Endothelial cell of umbilical vein (primary cell): ENCODE measurements around the gene METTL21A.

ENCODE experiments used
- EZH2 ChIP-seq: IDR thresholded peaks from 2 replicates; pipeline ENCODE4 v1.6.1; 2012; ENCODE audit warnings: borderline replicate concordance, low read depth, mild to moderate bottlenecking, moderate library complexity, low read length, inconsistent platforms; ENCODE audit not compliant: severe bottlenecking
- FOS ChIP-seq: IDR thresholded peaks from 2 replicates; pipeline ENCODE4 v1.6.1; 2011; ENCODE audit warnings: mild to moderate bottlenecking, low read length, moderate library complexity, borderline replicate concordance; ENCODE audit not compliant: insufficient read depth
- JUN ChIP-seq: IDR thresholded peaks from 2 replicates; pipeline ENCODE4 v1.6.1; 2011; ENCODE audit warnings: borderline replicate concordance, low read depth; ENCODE audit not compliant: insufficient read length, insufficient read depth
- POLR2A ChIP-seq: IDR thresholded peaks from 2 replicates; pipeline ENCODE4 v1.6.1; 2012; ENCODE audit warnings: low read depth, mild to moderate bottlenecking, control low read depth, low read length
- POLR2AphosphoS5 ChIP-seq: IDR thresholded peaks from 2 replicates; pipeline ENCODE4 v1.6.1; 2012; ENCODE audit warnings: low read depth, mild to moderate bottlenecking, control low read depth, low read length, moderate library complexity; ENCODE audit not compliant: insufficient read depth
- TF ChIP-seq, protein P1 (sequence below): IDR thresholded peaks from 2 replicates; pipeline ENCODE4 v1.6.1; 2011; ENCODE audit not compliant: insufficient read depth, insufficient read length
- TF ChIP-seq, protein P2 (sequence below), 2 donors: IDR thresholded peaks; 1 replicate in 1 of 2; 2 replicates in 1 of 2; pipeline ENCODE4 v1.5.1; 2011; ENCODE audit warnings: low read length in 2 of 2, mild to moderate bottlenecking in 2 of 2, moderate library complexity in 2 of 2, control low read depth in 1 of 2, inconsistent platforms in 1 of 2, low read depth in 1 of 2; ENCODE audit not compliant: insufficient read depth in 1 of 2; ENCODE audit errors: extremely low read depth in 1 of 2

DNA sequence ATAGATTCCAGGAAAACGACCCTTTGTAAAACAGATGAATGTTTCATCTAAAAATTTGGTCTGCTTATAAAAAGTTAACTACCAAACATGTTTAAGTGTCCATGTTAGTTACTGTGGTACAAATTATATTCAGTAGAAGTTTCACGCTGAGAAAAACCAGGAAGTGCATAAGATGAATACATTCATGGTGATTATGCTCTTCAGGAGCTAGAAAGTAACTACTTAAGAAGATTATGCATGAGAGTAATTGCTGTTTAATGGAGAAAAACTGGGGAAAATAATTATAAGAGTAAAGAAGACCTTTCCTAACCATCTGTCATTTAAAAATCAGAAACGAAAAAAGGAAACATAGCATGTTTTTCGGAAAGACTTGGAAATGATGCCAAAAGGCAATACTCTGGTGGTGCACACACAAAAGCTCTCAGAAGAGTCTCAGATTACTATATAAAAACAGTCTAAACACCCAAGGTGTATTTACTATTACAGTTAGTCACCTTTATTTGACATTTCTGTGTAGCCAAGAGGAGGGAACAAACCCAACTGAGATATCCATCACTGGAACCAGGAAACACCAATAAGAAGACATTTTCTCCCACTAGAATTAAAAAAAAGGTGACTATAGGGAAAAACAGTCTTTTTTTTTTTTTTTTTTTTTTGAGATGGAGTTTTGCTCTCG lies 38.8 kb upstream of the METTL21A start:
- TF ChIP-seq, protein P1, sequence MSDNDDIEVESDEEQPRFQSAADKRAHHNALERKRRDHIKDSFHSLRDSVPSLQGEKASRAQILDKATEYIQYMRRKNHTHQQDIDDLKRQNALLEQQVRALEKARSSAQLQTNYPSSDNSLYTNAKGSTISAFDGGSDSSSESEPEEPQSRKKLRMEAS, result no peak
- TF ChIP-seq, protein P2, sequence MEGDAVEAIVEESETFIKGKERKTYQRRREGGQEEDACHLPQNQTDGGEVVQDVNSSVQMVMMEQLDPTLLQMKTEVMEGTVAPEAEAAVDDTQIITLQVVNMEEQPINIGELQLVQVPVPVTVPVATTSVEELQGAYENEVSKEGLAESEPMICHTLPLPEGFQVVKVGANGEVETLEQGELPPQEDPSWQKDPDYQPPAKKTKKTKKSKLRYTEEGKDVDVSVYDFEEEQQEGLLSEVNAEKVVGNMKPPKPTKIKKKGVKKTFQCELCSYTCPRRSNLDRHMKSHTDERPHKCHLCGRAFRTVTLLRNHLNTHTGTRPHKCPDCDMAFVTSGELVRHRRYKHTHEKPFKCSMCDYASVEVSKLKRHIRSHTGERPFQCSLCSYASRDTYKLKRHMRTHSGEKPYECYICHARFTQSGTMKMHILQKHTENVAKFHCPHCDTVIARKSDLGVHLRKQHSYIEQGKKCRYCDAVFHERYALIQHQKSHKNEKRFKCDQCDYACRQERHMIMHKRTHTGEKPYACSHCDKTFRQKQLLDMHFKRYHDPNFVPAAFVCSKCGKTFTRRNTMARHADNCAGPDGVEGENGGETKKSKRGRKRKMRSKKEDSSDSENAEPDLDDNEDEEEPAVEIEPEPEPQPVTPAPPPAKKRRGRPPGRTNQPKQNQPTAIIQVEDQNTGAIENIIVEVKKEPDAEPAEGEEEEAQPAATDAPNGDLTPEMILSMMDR (IDR thresholded peaks at IDR 0.05; ENCODE audit: extremely low read depth in 1 of 2, insufficient read depth in 1 of 2, low read depth in 1 of 2, low read length in 2 of 2), result no peak
- TF ChIP-seq EZH2 (no peak), POLR2AphosphoS5 (no peak), FOS (no peak), JUN (no peak), POLR2A (no peak)
